Measurements from ENCODE around the gene PIAS4.

- no peak for TF ChIP-seq EZH2 (IDR thresholded peaks at IDR 0.05; ENCODE audit: insufficient read depth, poor library complexity, severe bottlenecking)
- TF ChIP-seq EZH2phosphoT487 (IDR thresholded peaks at IDR 0.05; ENCODE audit: insufficient read depth, low read depth) = no peak
Measured at GRCh38 chr19:3982701-3983541, 24.6 kb upstream of the PIAS4 start.
